A549 treated with DMSO at 1 μM for 4 hours (cell line): ENCODE data around the gene MAL. TPM values are rescaled to one million over a fixed set of nuclear protein-coding genes. Genes with fewer than 3 reads are reported as not detected.

Source experiments
- total RNA-seq: library from RNA; stranded (reverse); fragments of 200-300 nt; extraction: Qiagen RNA extraction; gene quantifications from 5 replicates; pipeline ENCODE4 v1.2.3, GENCODE V29; 2022; ENCODE audit warnings: low read depth

Gene MAL
- 0.16 to 0.23 TPM in 2 of 5 replicates, not detected in the others for total RNA-seq

GRCh38 chr2:95025406-95026319, at the start of gene MAL:
MAL (plus strand) TSS chr2:95025708; CDS start chr2:95025793, 85 bp downstream.

Other genes with a start within 250 kb of the MAL start
- not detected in 5 replicates for gene TEKT4, start 154.3 kb upstream of the MAL start, total RNA-seq
- gene MRPS5, start 96.1 kb downstream of the MAL start, total RNA-seq = 71.0 to 80.2 TPM (median 73.8 TPM) in 5 replicates
- gene ZNF514, start 134.1 kb downstream of the MAL start, total RNA-seq = 5.6 to 7.5 TPM (median 7.1 TPM) in 5 replicates
- gene ZNF2, start 140.1 kb downstream of the MAL start, total RNA-seq = 3.5 to 5.0 TPM (median 3.7 TPM) in 5 replicates
- gene ZNF892, start 181.8 kb downstream of the MAL start, total RNA-seq = 0.23 to 0.93 TPM (median 0.56 TPM) in 5 replicates
- gene PROM2, start 248.7 kb downstream of the MAL start, total RNA-seq = 0.33 TPM in 1 of 5 replicates, not detected in the others